Limb (tissue), 2 donors: ENCODE measurements around the gene MINAR1.

Experiments
- DNase-seq, 2 donors: peaks; one replicate each; pipeline ENCODE4 v3.0.0-alpha.2; 2016; ENCODE audit errors: extremely low spot score in 2 of 2

The MINAR1 gene

DNA sequence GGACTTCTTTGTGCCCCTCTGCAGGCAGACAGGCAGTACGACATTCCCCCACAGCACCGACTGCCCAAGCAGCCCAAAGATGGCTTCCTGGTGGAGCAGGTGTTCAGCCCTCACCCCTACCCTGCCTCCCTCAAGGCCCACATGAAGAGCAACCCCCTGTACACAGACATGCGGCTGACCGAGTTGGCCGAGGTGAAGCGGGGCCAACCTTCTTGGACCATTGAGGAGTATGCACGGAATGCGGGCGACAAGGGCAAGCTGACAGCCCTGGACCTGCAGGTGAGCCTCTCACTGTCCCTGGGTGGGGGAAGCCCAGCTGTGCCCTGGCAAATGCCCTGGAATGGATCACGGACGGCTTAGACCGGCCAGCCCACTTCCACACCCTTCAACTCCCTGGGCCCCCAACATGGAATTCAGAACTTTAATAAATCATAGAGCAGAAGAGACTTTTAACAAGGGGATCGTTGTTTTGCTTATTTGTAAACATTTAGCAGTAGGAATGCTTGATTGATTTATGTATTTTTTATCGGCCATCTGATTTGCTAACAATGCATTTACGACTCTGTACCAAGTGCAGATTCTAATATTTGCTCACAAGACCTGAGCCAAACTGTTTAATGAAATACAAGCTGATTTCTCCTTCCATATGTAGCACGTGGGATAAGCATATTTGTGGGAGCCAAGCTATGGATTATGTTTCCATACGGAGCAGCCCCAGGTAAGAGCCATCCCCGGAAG lies 31.1 kb downstream of the MINAR1 start:
- DNase-seq = no peak

DNA sequence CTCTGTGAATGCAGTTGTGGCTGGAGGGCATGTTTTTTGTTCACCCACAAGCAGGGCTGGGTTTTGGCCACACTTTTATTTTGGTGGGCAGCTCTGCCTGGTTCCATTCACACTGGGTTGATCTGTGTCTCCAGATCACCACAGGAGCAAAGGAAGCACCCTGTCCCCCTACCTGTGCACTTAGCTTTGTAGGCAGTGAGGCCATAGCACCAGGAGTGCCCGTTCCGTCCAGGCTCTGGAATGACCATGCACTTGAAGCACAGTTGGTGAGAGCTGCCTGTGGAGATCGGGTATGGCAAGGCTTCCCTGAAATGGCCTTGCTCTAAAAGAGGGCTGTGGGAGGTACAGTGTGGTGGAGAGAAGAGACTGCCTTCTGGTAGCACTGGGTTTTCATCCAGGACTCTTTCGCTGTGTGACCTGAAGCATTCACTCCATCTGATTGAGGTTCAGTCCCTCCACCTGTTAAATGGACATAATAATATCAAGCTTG lies 31.7 kb downstream of the MINAR1 start:
- no peak for DNase-seq

DNA sequence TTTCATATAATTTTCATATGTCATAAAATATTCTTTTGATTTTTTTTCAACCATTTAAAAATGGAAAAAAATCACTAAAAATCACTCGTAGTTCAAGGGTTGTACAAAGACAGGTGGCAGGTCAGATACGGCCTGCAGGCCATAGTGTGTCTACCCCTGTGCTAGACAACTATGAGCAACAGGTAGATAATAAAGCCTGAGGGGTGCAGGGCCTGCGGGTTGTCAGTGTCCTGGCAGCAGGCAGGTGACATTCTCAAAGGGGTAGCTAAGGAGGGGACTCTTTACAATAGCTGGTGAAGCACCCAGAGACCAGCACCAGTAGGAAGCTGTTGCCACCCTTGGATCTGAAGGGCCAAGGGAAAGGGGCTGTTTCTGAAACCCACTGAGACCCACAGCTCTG lies 34.4 kb downstream of the MINAR1 start:
- no peak for DNase-seq

DNA sequence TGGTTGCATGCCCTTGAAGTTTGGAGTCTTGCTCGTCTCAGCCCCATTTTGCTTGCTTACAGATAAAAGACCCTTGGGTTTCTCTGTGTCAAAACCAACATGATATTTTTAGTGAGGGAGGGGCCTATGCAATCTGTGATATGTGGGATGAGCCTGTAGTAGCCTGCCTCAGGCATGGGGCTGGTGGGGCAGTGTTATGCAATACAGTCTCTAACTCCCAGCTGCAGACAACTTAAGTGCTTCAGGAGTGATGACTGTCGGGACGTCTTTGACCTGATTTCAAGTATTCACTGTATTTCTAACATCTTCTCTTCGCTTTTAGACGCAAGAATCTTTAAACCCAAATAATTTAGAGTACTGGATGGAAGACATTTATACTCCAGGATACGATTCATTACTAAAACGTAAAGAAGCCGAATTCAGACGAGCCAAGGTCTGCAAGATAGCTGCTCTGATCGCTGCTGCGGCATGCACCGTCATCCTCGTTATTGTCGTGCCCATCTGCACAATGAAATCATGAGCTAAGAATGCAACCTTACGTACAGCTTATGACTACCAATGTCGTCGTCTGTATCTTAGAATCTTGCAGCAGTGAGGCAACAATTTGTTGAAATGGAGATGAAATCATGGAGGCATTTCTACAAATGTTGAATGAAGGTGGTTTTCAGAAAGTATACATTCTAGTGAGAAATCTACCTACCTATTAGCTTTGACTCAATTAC lies 35.9 kb downstream of the MINAR1 start:
- no peak for DNase-seq

DNA sequence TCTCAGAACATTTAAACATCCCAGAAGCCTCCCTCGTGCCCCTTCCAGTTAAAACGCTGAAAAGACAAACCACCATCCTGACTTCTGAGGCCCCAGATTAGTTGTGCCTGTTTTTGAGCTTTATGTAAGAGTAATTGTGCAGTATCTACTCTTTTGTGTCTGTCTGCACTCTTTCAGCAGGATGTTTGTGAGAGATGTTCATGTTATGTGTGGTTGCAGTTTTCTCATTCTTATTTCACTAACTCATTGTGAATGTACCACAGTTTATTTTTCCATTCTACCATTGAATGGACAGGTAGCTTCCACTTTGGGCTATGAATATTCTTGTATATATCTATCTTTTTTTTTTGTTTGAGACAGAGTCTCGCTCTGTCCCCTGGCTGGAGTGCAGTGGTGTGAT lies 40.3 kb downstream of the MINAR1 start:
- DNase-seq = no peak

DNA sequence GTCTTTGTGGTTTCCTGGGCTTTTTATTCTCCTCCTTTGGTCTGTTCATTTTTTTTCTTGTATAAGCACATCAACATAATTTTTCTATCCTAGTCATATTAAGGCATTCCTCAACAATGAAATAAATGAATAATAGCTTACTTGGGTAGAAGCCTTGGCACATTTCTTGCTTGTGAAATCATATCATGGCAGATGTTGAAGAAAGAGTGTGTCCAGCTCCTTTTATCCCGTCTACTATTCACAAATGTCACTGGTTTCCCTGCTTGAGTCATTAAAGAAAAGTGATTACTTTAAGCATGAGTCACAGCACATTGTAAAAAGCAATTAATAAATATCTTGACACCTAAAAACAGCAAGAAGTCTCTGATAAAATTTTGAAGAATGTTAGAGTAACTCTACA lies 42.1 kb downstream of the MINAR1 start:
- no peak for DNase-seq

DNA sequence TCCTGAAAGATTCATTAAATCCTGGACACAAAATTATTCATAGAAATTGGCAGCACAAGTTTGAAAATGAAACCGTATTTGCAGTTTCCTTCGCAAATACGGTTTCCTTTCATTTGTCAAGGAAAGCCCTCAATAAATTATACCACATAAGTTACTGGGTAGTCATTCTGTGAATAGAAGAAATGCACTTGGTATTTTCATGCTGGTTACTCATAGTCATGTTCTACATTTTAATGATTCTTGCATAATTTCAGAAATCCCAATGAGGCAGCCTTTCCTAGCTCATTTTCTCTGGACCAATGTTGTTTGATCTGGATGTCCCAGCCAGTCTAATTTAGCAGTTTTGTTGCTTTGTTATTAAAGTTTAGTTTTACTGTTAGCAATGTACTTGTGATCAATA lies 43.2 kb downstream of the MINAR1 start:
- DNase-seq = no peak

DNA sequence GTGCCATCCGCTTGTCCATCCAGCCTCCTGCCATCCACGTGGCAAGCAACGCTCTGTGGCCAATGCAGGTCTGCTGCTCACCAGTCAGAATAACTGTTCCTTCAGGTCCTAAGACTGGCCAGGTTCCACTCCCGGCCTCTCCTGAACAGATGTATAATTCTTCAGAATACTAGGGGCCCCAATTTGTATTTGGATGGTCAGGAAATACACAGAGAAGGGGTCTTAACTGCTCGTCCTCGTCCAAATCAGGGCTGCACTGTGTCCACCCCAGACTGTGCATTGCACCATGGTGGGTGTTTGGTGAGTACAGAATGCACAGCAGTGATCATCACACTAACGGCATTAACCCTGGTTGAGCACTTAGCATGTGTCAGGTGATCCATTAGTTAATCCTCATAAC lies 46.0 kb downstream of the MINAR1 start:
- no peak for DNase-seq

DNA sequence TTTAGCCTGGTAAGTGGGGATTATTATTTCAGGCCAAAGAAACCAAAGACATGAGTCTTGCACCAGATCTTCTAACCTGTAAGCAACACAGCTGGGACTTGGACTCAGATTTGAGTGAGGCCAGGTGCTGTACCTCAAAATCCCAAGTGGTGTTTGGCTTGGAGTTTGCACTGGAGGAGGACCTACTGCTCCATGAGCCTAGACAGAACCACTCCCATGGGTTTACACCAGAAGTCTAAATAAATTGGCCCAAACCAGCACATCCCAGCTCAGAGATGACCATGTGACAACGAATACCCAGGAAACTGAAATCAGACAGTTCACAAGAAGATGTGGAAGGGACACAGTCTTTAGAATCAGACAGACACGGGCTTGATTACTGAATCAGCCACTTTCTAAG lies 47.5 kb downstream of the MINAR1 start:
- DNase-seq = no peak

DNA sequence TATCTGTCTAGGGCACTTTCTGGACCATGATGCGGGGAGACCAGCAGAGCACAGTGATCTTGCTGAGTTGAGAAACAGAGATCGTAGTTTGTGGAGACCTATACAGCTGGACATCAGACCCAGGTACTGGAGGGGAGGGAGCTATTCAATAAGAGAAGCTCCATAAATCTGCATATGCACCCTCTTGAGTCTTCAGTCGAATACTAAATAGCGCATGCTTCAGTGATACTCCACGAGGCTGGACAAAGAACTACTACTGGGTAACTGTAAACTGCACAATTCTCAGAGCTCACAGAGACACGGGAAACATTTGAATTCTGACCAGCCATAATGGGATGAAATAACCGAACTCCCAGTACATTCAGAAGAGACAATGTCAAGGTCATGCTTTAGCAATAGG lies 49.7 kb downstream of the MINAR1 start:
- DNase-seq = no peak
